WTC11 (cell line): ENCODE data around the gene FES. TPM values are rescaled to one million over a fixed set of nuclear protein-coding genes. Genes with fewer than 3 reads are reported as not detected.

Source experiments
- ATAC-seq: fragments of 200-7000 bp; cut with Tn5 transposase; 2 replicates; pipeline ENCODE4 v1.10.0; 2021; ENCODE audit warnings: mild to moderate bottlenecking, moderate library complexity
- CTCF ChIA-PET: fragments of 300-600 bp; sonication (Branson Sonifier 250); formaldehyde crosslinking; loops from one replicate; lab custom pipeline; 2021; ENCODE audit warnings: antibody characterized with exemption; lab: Charles Lee
- POLR2A ChIA-PET: fragments of 350-600 bp; sonication (Branson Sonifier 250); formaldehyde crosslinking; loops from one replicate; lab custom pipeline; 2021; ENCODE audit warnings: antibody characterized with exemption; lab: Charles Lee
- DNase-seq: peaks from one replicate; pipeline ENCODE4 v3.0.0; 2021; ENCODE audit warnings: low spot score
- H3K27ac Mint-ChIP-seq: 2 replicates; pipeline ENCODE4 v1.8.0; 2021; ENCODE audit warnings: mixed read lengths
- H3K27me3 Mint-ChIP-seq: 2 replicates; pipeline ENCODE4 v1.8.0; 2021; ENCODE audit warnings: low read depth, mild to moderate bottlenecking, moderate library complexity, mixed read lengths
- H3K36me3 Mint-ChIP-seq: 2 replicates; pipeline ENCODE4 v1.8.0; 2021; ENCODE audit warnings: mixed read lengths
- H3K4me1 Mint-ChIP-seq: 2 replicates; pipeline ENCODE4 v1.8.0; 2022; ENCODE audit warnings: mixed read lengths
- H3K4me3 Mint-ChIP-seq: 2 replicates; pipeline ENCODE4 v1.8.0; 2021; ENCODE audit warnings: mild to moderate bottlenecking, moderate library complexity, mixed read lengths
- H3K9me3 Mint-ChIP-seq: 2 replicates; pipeline ENCODE4 v1.8.0; 2021; ENCODE audit warnings: mixed read lengths
- ATF1 ChIP-seq: sonication (generic); formaldehyde crosslinking; IDR thresholded peaks from 2 replicates; pipeline ENCODE4 v1.8.1; 2023; ENCODE audit warnings: mild to moderate bottlenecking, moderate library complexity, missing genetic modification reagents
- ATF2 ChIP-seq: sonication (generic); formaldehyde crosslinking; IDR thresholded peaks from 2 replicates; pipeline ENCODE4 v1.8.1; 2022; ENCODE audit warnings: low read depth, missing genetic modification reagents, borderline replicate concordance
- ELF4 ChIP-seq: sonication (generic); formaldehyde crosslinking; IDR thresholded peaks from 2 replicates; pipeline ENCODE4 v1.8.1; 2022; ENCODE audit warnings: low read depth, mild to moderate bottlenecking, moderate library complexity, missing genetic modification reagents
- EMX1 ChIP-seq: fragments of 250-450 bp; sonication (Bioruptor Pico); IDR thresholded peaks from 2 replicates; pipeline ENCODE4 v1.8.0; 2021; ENCODE audit warnings: mild to moderate bottlenecking
- FOXK1 ChIP-seq: sonication (generic); formaldehyde crosslinking; IDR thresholded peaks from 2 replicates; pipeline ENCODE4 v1.8.0; 2022; ENCODE audit warnings: mild to moderate bottlenecking, moderate library complexity, missing genetic modification reagents
- IRF2 ChIP-seq: sonication (generic); formaldehyde crosslinking; IDR thresholded peaks from 2 replicates; pipeline ENCODE4 v1.8.0; 2022; ENCODE audit warnings: low read depth, missing genetic modification reagents, borderline replicate concordance
- NR3C1 ChIP-seq: sonication (generic); formaldehyde crosslinking; conservative IDR thresholded peaks from 2 replicates; pipeline ENCODE4 v1.8.1; 2023; ENCODE audit warnings: low read depth, mild to moderate bottlenecking, missing genetic modification reagents
- OVOL2 ChIP-seq: fragments of 250-450 bp; sonication (Bioruptor Pico); IDR thresholded peaks from 2 replicates; pipeline ENCODE4 v1.9.0; 2021; ENCODE audit warnings: mild to moderate bottlenecking, borderline replicate concordance
- PRRX2 ChIP-seq: fragments of 250-450 bp; sonication (Bioruptor Pico); IDR thresholded peaks from 2 replicates; pipeline ENCODE4 v1.8.0; 2021; ENCODE audit warnings: mild to moderate bottlenecking
- RELA ChIP-seq: sonication (generic); formaldehyde crosslinking; IDR thresholded peaks from 2 replicates; pipeline ENCODE4 v1.8.1; 2022; ENCODE audit warnings: missing genetic modification reagents, mild to moderate bottlenecking, borderline replicate concordance
- RORB ChIP-seq: fragments of 250-450 bp; sonication (Bioruptor Pico); IDR thresholded peaks from 2 replicates; pipeline ENCODE4 v1.9.0; 2021; ENCODE audit warnings: mild to moderate bottlenecking
- TCF7 ChIP-seq: sonication (generic); formaldehyde crosslinking; IDR thresholded peaks from 2 replicates; pipeline ENCODE4 v1.8.0; 2022; ENCODE audit warnings: mild to moderate bottlenecking, low read depth, missing genetic modification reagents, moderate library complexity
- TP53 ChIP-seq: sonication (generic); formaldehyde crosslinking; IDR thresholded peaks from 2 replicates; pipeline ENCODE4 v1.8.1; 2023; ENCODE audit warnings: mild to moderate bottlenecking, missing genetic modification reagents
- USF2 ChIP-seq: sonication (generic); formaldehyde crosslinking; IDR thresholded peaks from 2 replicates; pipeline ENCODE4 v1.8.1; 2023; ENCODE audit warnings: mild to moderate bottlenecking, missing genetic modification reagents, moderate library complexity
- ZMAT4 ChIP-seq: fragments of 250-450 bp; sonication (Bioruptor Pico); IDR thresholded peaks from 2 replicates; pipeline ENCODE4 v1.9.0; 2021; ENCODE audit warnings: mild to moderate bottlenecking
- ZNF138 ChIP-seq: sonication (generic); formaldehyde crosslinking; conservative IDR thresholded peaks from 2 replicates; pipeline ENCODE4 v1.8.1; 2022; ENCODE audit warnings: mild to moderate bottlenecking, moderate library complexity, missing genetic modification reagents
- ZNF219 ChIP-seq: sonication (generic); formaldehyde crosslinking; IDR thresholded peaks from 2 replicates; pipeline ENCODE4 v1.8.0; 2023; ENCODE audit warnings: missing genetic modification reagents, mild to moderate bottlenecking, borderline replicate concordance
- ZNF263 ChIP-seq: sonication (generic); formaldehyde crosslinking; IDR thresholded peaks from 2 replicates; pipeline ENCODE4 v1.8.1; 2022; ENCODE audit warnings: low read depth, mild to moderate bottlenecking, moderate library complexity, missing genetic modification reagents
- ZNF317 ChIP-seq: sonication (generic); formaldehyde crosslinking; IDR thresholded peaks from 2 replicates; pipeline ENCODE4 v1.8.1; 2023; ENCODE audit warnings: low read depth, mild to moderate bottlenecking, moderate library complexity, missing genetic modification reagents, borderline replicate concordance
- ZNF425 ChIP-seq: fragments of 250-450 bp; sonication (Bioruptor Pico); conservative IDR thresholded peaks from 2 replicates; pipeline ENCODE4 v1.9.0; 2021; ENCODE audit warnings: mild to moderate bottlenecking
- ZNF532 ChIP-seq: fragments of 250-450 bp; sonication (Bioruptor Pico); IDR thresholded peaks from 2 replicates; pipeline ENCODE4 v1.9.0; 2021; ENCODE audit warnings: mild to moderate bottlenecking, borderline replicate concordance
- total RNA-seq: library from RNA; stranded (reverse); gene quantifications from 3 replicates; pipeline ENCODE4 v1.2.3, GENCODE V29; 2021
- TF ChIP-seq, protein P1 (sequence below): fragments of 250-450 bp; sonication (Bioruptor Pico); IDR thresholded peaks from 2 replicates; pipeline ENCODE4 v1.9.0; 2021; ENCODE audit warnings: moderate library complexity, mild to moderate bottlenecking, inconsistent platforms, borderline replicate concordance

The FES gene
- total RNA-seq, 1 experiment from 2014 or later: 10.0 TPM

DNA sequence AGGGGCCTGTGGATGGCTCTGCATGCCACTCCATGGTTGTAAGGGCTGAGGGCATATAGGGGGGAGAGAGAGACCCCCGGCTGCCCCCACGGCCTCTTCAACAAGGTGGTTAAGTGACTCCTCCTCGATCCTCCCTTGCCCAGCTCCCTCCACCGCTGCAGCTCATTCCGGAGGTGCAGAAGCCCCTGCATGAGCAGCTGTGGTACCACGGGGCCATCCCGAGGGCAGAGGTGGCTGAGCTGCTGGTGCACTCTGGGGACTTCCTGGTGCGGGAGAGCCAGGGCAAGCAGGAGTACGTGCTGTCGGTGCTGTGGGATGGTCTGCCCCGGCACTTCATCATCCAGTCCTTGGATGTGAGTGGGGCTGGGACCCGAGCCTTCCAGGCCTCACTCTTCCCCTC is 6.5 kb downstream of the FES start (continued):
- TF ChIP-seq RORB (CRISPR knock-in tag) (no peak), ZMAT4 (no peak), NR3C1 (no peak), RELA (no peak), USF2 (CRISPR knock-in tag) (no peak)

GRCh38 chr15:90891346-90891949 is 7.1 kb downstream of the FES start:
- Mint-ChIP-seq H3K4me1 (no peaks in the 10 kb centered on the region), H3K27ac (no peak overlapping the region), H3K9me3 (no peaks in the 10 kb centered on the region), H3K27me3 (no peaks in the 10 kb centered on the region), H3K36me3 (no peaks in the 10 kb centered on the region), H3K4me3 (no peak overlapping the region)
- ATAC-seq: no peak
- CTCF ChIA-PET: interaction anchor here (1.8 to 3.6 kb wide), 3 partner anchors 11 to 243 kb away, joined by 5 to 21 read pairs (median 11); partner anchors contain the start of genes HDDC3 and MAN2A2
- POLR2A ChIA-PET: no interaction called here
- DNase-seq: no peak
- TF ChIP-seq TCF7 (CRISPR knock-in tag) (no peak), ZNF425 (no peak), ELF4 (CRISPR knock-in tag) (no peak), RELA (no peak), IRF2 (CRISPR knock-in tag) (no peak), USF2 (CRISPR knock-in tag) (no peak), ATF1 (CRISPR knock-in tag) (no peak), EMX1 (CRISPR knock-in tag) (no peak), ZNF263 (CRISPR knock-in tag) (no peak), ZNF138 (CRISPR knock-in tag) (no peak), ZNF219 (CRISPR knock-in tag) (no peak), OVOL2 (CRISPR knock-in tag) (no peak), NR3C1 (no peak), PRRX2 (CRISPR knock-in tag) (no peak), ATF2 (CRISPR knock-in tag) (no peak), ZNF532 (CRISPR knock-in tag) (no peak), TP53 (CRISPR knock-in tag) (no peak), ZNF317 (CRISPR knock-in tag) (no peak), FOXK1 (no peak)
- TF ChIP-seq, protein P1, sequence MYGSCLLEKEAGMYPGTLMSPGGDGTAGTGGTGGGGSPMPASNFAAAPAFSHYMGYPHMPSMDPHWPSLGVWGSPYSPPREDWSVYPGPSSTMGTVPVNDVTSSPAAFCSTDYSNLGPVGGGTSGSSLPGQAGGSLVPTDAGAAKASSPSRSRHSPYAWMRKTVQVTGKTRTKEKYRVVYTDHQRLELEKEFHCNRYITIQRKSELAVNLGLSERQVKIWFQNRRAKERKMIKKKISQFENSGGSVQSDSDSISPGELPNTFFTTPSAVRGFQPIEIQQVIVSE (CRISPR knock-in tag): no peak
